Occipital lobe (tissue), 3 donors: Measurements from ENCODE around the gene GLRA1. TPM values are rescaled to one million over a fixed set of nuclear protein-coding genes. Genes with fewer than 3 reads are reported as not detected.

Experiments
- DNase-seq: peaks from one replicate; lab custom pipeline; 2025; lab: John Stamatoyannopoulos, UW
- small RNA-seq: library from RNA; depleted of rRNA; stranded (forward); fragments of <200 nt; gene quantifications from one replicate; pipeline ENCODE3, GENCODE V24; 2014
- total RNA-seq: library from RNA; depleted of rRNA; stranded (reverse); fragments of >200 nt; gene quantifications from one replicate; pipeline ENCODE4 v1.2.3, GENCODE V29; 2014

The GLRA1 gene
- total RNA-seq, 1 donor from 2014 or later, result 0.16 TPM

GRCh38 chr5:151775025-151775606 lies 149.5 kb downstream of the GLRA1 start:
- no peak for DNase-seq

- no peak for DNase-seq
These were observed 150.7 kb downstream of the GLRA1 start for GRCh38 chr5:151773951-151774350.

- DNase-seq, result no peak
These were observed 151.6 kb downstream of the GLRA1 start for GRCh38 chr5:151772846-151773561.

Small RNA genes lying within 50 kb of the gene (small RNA-seq; reads per million reads assigned to genes)
- gene RNA5SP198, result not detected

Other genes starting within 250 kb of the GLRA1 start
- gene SPARC, start 237.9 kb downstream of the GLRA1 start, total RNA-seq, result 90.8 TPM
- 16.5 TPM for gene ATOX1, start 166.2 kb downstream of the GLRA1 start, total RNA-seq
- 86.7 TPM for gene G3BP1, start 152.9 kb downstream of the GLRA1 start, total RNA-seq